GM18873 (cell line): ENCODE data around the gene MTMR10.

Experiments used
- ATAC-seq: cut with Tn5 transposase; IDR thresholded peaks from one replicate; pipeline ENCODE4 v1.9.1; 2021; ENCODE audit warnings: mild to moderate bottlenecking, moderate library complexity, moderate number of reproducible peaks; ENCODE audit not compliant: unreplicated experiment, low FRiP score

The MTMR10 gene, protein sequence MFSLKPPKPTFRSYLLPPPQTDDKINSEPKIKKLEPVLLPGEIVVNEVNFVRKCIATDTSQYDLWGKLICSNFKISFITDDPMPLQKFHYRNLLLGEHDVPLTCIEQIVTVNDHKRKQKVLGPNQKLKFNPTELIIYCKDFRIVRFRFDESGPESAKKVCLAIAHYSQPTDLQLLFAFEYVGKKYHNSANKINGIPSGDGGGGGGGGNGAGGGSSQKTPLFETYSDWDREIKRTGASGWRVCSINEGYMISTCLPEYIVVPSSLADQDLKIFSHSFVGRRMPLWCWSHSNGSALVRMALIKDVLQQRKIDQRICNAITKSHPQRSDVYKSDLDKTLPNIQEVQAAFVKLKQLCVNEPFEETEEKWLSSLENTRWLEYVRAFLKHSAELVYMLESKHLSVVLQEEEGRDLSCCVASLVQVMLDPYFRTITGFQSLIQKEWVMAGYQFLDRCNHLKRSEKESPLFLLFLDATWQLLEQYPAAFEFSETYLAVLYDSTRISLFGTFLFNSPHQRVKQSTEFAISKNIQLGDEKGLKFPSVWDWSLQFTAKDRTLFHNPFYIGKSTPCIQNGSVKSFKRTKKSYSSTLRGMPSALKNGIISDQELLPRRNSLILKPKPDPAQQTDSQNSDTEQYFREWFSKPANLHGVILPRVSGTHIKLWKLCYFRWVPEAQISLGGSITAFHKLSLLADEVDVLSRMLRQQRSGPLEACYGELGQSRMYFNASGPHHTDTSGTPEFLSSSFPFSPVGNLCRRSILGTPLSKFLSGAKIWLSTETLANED

GRCh38 chr15:30991255-30992235, at the start of gene MTMR10:
MTMR10 (minus strand) TSS chr15:30991628; CDS start chr15:30991506, 122 bp downstream.
- ATAC-seq: peak; percentile 46

DNA sequence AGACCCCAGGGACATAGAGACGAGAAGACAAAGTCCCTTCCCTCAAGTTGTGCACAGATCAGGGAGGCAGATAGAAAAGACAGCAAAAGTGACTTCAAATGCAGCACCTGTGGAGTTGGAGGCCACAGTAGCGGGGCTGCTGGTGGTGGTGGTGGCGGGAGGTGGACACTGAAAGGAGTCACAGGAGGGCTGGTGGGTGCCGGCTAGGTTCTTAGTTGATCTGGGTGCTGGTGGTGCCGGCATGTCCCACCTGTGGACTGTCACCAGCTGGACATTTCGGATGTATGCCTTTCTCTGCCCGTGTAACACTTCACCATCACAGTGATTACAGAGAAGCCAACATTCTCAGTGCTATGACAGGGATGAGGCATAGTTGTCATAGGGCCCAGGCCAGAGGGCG, 49.2 kb upstream of the MTMR10 start:
- no peak for ATAC-seq

- no peak for ATAC-seq
Measured at GRCh38 chr15:31039961-31040360, 48.5 kb upstream of the MTMR10 start.

DNA sequence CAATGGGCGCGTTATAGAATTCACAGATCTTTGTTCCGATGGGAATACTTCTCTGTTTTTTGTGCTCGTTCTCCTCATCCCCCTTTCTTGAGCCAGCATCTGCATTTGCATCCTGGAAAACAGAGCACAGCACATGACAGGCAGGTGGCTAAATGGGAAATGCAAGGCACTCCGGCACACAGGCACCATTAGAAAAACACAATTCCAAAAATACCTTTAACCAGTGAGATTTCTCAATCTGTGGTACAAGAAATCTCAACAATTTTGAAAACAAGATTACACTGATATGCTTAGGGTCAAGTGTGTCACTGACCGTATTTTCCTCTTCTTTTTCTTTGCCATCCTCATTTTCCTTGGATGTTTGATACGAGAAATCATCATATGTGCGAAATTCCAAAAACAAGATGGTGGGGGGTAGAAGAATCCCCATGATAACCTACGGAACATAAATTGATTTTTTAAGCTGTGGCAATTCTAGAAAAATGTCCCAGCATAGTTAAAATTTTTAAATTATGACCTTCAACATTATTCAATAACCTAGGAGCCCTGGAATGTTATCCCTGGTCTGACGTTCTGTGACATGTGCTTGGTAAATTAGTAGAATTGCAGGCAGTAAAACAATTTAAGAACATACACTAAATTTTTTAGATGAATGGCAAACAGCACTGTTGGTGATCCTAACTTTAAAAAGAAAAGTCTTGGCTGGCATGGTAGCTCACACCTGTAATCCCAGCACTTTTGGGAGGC, 46.5 kb upstream of the MTMR10 start:
- ATAC-seq: no peak

DNA sequence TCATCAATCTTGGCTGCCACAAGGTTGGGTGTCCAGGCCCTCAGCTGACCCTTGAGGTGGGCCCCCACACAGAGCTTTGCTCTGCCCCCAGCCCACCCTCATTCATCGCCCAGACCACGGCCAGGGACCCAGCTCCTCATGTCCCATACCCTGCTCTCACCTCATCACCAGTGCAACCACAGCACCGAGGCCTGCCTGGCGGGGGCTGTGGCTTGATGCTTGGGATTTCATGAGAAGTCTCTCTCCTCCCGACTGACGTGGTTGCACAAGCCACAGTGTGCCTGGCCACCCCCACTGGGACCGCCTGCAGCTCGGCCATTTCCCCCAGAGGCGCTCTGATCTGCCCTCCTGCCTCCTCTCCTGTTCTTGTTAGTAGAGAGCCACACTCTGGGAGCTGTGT, 45.4 kb upstream of the MTMR10 start:
- ATAC-seq: no peak

DNA sequence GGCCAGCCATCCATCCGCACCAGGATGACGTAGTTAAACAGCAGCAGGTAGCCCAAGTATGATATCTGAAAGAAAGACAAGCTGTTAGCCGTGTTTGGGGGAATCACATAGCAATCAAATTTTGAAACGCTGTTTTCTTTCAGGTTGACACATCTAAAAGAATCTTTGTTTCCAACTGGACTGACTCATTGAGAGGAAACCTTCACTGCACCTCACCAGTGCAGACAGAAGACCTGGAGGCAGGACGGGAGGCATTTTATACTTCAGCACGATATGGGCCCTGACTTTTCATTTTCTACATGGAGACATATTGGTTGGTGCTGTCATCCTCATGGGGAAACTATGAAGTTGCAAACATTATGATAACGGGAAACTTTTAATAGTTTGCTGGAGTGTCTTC, 44.2 kb upstream of the MTMR10 start:
- no peak for ATAC-seq

GRCh38 chr15:31034152-31034551, 42.7 kb upstream of the MTMR10 start:
- ATAC-seq: no peak

DNA sequence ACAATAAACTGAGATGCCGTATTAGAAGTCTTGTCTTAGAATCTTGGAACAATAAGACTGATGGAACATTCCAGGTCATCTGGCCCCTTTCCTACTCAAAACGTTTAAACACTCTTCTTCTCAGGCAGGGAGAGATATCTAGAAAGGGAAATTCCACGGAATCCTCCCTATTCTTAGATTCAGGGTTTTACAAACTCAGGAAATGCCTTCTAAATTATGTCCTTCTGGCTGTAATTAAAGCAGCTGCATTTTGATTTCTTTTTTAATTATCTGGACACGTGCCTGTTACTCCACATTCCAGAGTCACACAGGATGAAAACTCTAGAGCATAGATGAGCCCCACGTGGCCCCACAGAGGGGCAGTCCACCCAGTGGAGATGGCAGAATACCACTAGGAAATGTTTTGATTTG, 41.5 kb upstream of the MTMR10 start:
- no peak for ATAC-seq

DNA sequence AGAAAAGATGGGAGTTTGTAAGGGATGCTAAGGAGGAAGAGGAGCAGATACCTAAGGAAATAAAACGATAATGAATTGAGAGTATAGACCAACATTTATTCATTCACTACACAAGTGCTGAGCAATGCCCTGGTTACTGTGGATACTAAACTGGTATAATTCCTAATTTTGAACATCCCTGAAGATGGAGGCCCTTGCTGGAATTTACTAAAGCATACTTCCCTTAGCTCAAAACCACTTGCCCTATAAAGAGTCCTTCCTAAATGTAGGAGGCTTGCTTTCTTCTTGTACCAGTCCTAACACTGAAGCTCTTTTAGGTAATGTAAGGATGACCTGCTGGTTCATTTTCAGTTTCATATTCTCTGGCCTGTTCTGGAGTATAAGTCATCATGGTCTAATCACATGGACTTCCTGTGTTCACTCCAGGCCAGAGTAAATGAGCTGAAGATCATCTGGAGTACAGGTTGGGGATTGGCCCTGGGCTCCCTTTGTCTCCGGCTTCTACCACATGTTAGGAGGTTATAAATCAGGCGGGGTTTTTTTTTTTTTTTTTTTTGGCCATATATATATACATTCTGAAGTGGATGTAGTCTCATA, 40.1 kb upstream of the MTMR10 start:
- no peak for ATAC-seq

GRCh38 chr15:31027910-31028578, 36.6 kb upstream of the MTMR10 start:
- ATAC-seq: no peak

GRCh38 chr15:31025996-31026395, 34.6 kb upstream of the MTMR10 start:
- ATAC-seq: no peak

DNA sequence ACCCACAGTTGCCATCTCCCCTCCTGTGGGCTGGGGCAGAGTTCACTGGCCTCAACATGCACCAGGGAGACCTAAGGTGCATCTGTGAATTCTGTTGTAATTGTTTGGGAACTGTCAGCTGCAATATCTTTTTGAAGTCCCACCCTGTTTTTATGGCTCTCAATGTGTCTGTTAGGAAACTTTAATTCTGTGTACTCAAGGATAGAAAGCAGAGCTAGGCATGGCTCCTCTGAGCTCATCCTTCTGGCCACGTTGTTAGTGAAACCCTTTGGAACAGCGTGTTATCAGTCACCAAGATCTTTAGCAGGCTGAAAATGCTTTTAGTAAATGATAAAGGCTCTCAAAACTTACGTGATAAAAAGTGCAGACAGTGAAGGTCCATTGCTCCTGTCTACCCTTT, 33.6 kb upstream of the MTMR10 start:
- no peak for ATAC-seq

GRCh38 chr15:31024330-31024729, 32.9 kb upstream of the MTMR10 start:
- no peak for ATAC-seq

DNA sequence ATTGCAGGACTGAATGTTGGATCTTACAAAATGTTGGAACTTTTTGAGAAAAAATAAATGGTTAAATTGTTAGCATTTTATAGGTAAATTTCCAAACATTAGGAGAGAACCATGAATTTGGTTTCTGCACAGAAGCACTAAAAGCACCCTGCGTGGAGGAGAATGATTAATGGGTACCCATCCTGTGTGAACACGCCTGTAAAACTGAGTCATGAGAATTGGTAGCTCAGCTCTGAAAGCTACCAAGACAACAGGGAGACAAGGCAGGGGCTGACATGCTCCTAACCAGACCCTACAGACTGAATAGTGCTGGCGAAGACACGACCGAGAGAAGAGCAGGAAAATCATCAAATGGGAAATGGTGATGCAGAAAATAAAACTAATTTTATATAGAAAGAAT, 32.4 kb upstream of the MTMR10 start:
- ATAC-seq: no peak

DNA sequence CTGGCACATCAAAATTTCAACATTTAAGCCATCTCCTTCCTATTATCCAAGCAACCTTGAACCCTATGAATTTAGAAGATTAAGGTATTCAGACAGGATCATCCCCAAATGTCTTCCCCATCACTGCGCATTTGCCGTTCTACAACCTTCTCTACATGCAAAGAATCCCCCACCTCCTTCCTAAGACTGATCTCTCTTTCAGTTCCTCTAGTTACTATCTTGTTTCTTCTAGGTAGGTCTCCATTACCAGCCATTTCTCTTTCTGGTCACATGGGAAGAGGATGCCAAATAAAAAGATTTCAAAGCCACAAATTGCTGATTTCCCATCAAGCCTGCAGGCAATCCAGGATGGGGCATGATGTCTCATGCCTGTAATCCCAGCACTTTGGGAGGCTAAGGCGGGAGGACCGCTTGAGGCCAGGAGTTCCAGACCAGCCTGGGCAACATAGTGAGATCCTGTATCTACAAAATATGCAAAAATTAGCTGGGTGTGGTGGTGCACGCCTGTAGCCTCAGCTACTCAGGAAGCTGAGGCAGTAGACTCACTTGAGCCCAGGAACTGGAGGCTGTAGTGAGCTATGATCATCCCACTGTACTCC, 29.7 kb upstream of the MTMR10 start:
- no peak for ATAC-seq

- no peak for ATAC-seq
Measured at GRCh38 chr15:31020542-31020941, 29.1 kb upstream of the MTMR10 start.

- no peak for ATAC-seq
Measured at GRCh38 chr15:31019986-31020385, 28.6 kb upstream of the MTMR10 start.

DNA sequence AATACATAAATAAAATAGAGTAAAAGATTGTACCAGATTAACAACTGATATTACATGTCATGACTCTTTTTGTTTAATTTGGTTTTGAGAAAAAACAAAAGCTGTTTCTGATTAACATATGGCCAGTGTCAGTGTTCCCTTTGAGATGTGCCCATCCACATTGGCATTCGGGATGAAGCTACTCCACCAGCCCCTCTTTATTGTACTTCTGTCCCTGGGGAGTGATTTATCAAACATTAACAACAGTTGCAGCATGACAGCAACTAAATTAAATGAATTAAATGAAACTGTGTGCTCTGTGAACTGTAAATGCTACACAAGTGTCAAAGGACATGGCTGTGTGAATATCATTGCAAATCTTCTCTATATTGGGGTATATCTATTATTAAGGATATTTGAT, 25.9 kb upstream of the MTMR10 start:
- ATAC-seq: no peak
